Skeletal muscle tissue (tissue), 4 donors: Measurements from ENCODE around the gene ZNF860. TPM values are rescaled to one million over a fixed set of nuclear protein-coding genes. Genes with fewer than 3 reads are reported as not detected.

Experiments used
- H3K27ac ChIP-seq: one replicate; pipeline ENCODE4 v1.7.0; 2013; ENCODE audit warnings: mild to moderate bottlenecking, low read depth, low read length, inconsistent platforms
- H3K27me3 ChIP-seq, 3 donors: one replicate each; pipeline ENCODE4 v1.7.0; 2013; ENCODE audit warnings: low read length in 3 of 3; ENCODE audit not compliant: control insufficient read depth in 3 of 3, insufficient read depth in 3 of 3
- H3K36me3 ChIP-seq, 3 donors: one replicate each; pipeline ENCODE4 v1.7.0; 2013; ENCODE audit warnings: low read length in 3 of 3; ENCODE audit not compliant: control insufficient read depth in 3 of 3, insufficient read depth in 3 of 3
- H3K4me1 ChIP-seq, 3 donors: one replicate each; pipeline ENCODE4 v1.7.0; 2013; ENCODE audit warnings: low read length in 3 of 3, mild to moderate bottlenecking in 3 of 3; ENCODE audit not compliant: control insufficient read depth in 3 of 3, insufficient read depth in 3 of 3
- H3K4me3 ChIP-seq, 3 donors: one replicate each; pipeline ENCODE4 v1.7.0; 2013; ENCODE audit warnings: low read length in 3 of 3
- H3K9ac ChIP-seq, 3 donors: one replicate each; pipeline ENCODE4 v1.7.0; 2013; ENCODE audit warnings: low read length in 3 of 3, mild to moderate bottlenecking in 3 of 3, moderate library complexity in 2 of 3, low read depth in 1 of 3
- H3K9me3 ChIP-seq, 3 donors: one replicate each; pipeline ENCODE4 v1.7.0; 2013; ENCODE audit warnings: low read length in 3 of 3; ENCODE audit not compliant: control insufficient read depth in 3 of 3
- total RNA-seq: library from RNA; depleted of rRNA; stranded (reverse); fragments of >200 nt; gene quantifications from one replicate; pipeline ENCODE4 v1.2.3, GENCODE V29; 2014
- donor health status: Osteomylitis.

Gene ZNF860
- total RNA-seq, result under 0.01 TPM

GRCh38 chr3:31981206-31982181 lies at the start of gene ZNF860, which contains the start of gene OSBPL10:
ZNF860 (plus strand) TSS chr3:31981750; CDS start chr3:31989080, 7,330 bp downstream.
OSBPL10 (minus strand) TSS chr3:31981262; CDS start chr3:31981179, 83 bp downstream.
- Histone ChIP-seq H3K9ac (peak within 1 kb of the TSS; percentile 74 to 84 (median 77)), H3K27me3 (peaks cover 0 to 4% (median 0%) of the 10 kb centered on the region in 3 donors), H3K27ac (peak within 1 kb of the TSS; percentile 75), H3K4me1 (peaks cover 8 to 14% (median 14%) of the 10 kb centered on the region in 3 donors), H3K36me3 (no peaks in the 10 kb centered on the region), H3K4me3 (peak within 1 kb of the TSS; percentile 79 to 93 (median 88)), H3K9me3 (no peaks in the 10 kb centered on the region)

- H3K27me3 ChIP-seq, result no peaks in the 10 kb centered on the region
- no peak overlapping the region for H3K9ac ChIP-seq
- peaks cover 0 to 3% (median 0%) of the 10 kb centered on the region in 3 donors for H3K4me1 ChIP-seq
- no peak overlapping the region for H3K4me3 ChIP-seq
- no peaks in the 10 kb centered on the region for H3K36me3 ChIP-seq
- H3K27ac ChIP-seq, result no peak overlapping the region
- H3K9me3 ChIP-seq, result no peaks in the 10 kb centered on the region
These were observed 48.6 kb upstream of the ZNF860 start for GRCh38 chr3:31932990-31933389.

GRCh38 chr3:31934018-31934417 lies 47.5 kb upstream of the ZNF860 start:
- H3K4me1 ChIP-seq, result peaks cover 0 to 3% (median 0%) of the 10 kb centered on the region in 3 donors
- H3K9ac ChIP-seq, result no peak overlapping the region
- no peak overlapping the region for H3K4me3 ChIP-seq
- no peaks in the 10 kb centered on the region for H3K27me3 ChIP-seq
- no peaks in the 10 kb centered on the region for H3K9me3 ChIP-seq
- no peak overlapping the region for H3K27ac ChIP-seq
- no peaks in the 10 kb centered on the region for H3K36me3 ChIP-seq

GRCh38 chr3:31934866-31935265 lies 46.7 kb upstream of the ZNF860 start:
- Histone ChIP-seq H3K4me3 (no peak overlapping the region), H3K27me3 (no peaks in the 10 kb centered on the region), H3K27ac (no peak overlapping the region), H3K9ac (no peak overlapping the region), H3K36me3 (no peaks in the 10 kb centered on the region), H3K9me3 (no peaks in the 10 kb centered on the region), H3K4me1 (peaks cover 0 to 3% (median 0%) of the 10 kb centered on the region in 3 donors)

GRCh38 chr3:31936420-31937060 lies 45.0 kb upstream of the ZNF860 start:
- Histone ChIP-seq H3K27ac (no peak overlapping the region), H3K27me3 (no peaks in the 10 kb centered on the region), H3K9me3 (no peaks in the 10 kb centered on the region), H3K4me1 (peaks cover 0 to 3% (median 0%) of the 10 kb centered on the region in 3 donors), H3K9ac (no peak overlapping the region), H3K36me3 (no peaks in the 10 kb centered on the region), H3K4me3 (no peak overlapping the region)

GRCh38 chr3:31937225-31937624 lies 44.3 kb upstream of the ZNF860 start:
- H3K4me3 ChIP-seq, result no peak overlapping the region
- H3K4me1 ChIP-seq, result peaks cover 0 to 3% (median 0%) of the 10 kb centered on the region in 3 donors
- no peaks in the 10 kb centered on the region for H3K27me3 ChIP-seq
- no peak overlapping the region for H3K9ac ChIP-seq
- no peaks in the 10 kb centered on the region for H3K9me3 ChIP-seq
- no peaks in the 10 kb centered on the region for H3K36me3 ChIP-seq
- no peak overlapping the region for H3K27ac ChIP-seq

- H3K27me3 ChIP-seq, result no peaks in the 10 kb centered on the region
- H3K9me3 ChIP-seq, result peaks cover 0 to 1% (median 0%) of the 10 kb centered on the region in 3 donors
- H3K4me3 ChIP-seq, result no peak overlapping the region
- no peak overlapping the region for H3K27ac ChIP-seq
- no peak overlapping the region for H3K9ac ChIP-seq
- H3K36me3 ChIP-seq, result no peaks in the 10 kb centered on the region
- peaks cover 0 to 13% (median 10%) of the 10 kb centered on the region in 3 donors for H3K4me1 ChIP-seq
These were observed 39.1 kb upstream of the ZNF860 start for GRCh38 chr3:31942446-31942845.

GRCh38 chr3:31943041-31943440 lies 38.5 kb upstream of the ZNF860 start:
- Histone ChIP-seq H3K9ac (no peak overlapping the region), H3K9me3 (peaks cover 0 to 1% (median 0%) of the 10 kb centered on the region in 3 donors), H3K4me3 (no peak overlapping the region), H3K27ac (no peak overlapping the region), H3K4me1 (peaks cover 0 to 18% (median 12%) of the 10 kb centered on the region in 3 donors), H3K36me3 (no peaks in the 10 kb centered on the region), H3K27me3 (no peaks in the 10 kb centered on the region)

GRCh38 chr3:31945738-31946052 lies 35.9 kb upstream of the ZNF860 start:
- Histone ChIP-seq H3K4me3 (peak overlapping the region in 1 of 3 donors; percentile 17), H3K27ac (peak overlapping the region; percentile 64), H3K9ac (no peak overlapping the region), H3K27me3 (no peaks in the 10 kb centered on the region), H3K9me3 (peaks cover 0 to 4% (median 2%) of the 10 kb centered on the region in 3 donors), H3K36me3 (no peaks in the 10 kb centered on the region), H3K4me1 (peaks cover 0 to 21% (median 12%) of the 10 kb centered on the region in 3 donors)
